Right lobe of liver (tissue), 4 donors: ENCODE measurements around the gene HS6ST2.

Experiments used
- CTCF ChIP-seq, 4 donors: fragments of 200-600 bp in 3 of 4; fragments of 450-650 bp in 1 of 4; IDR thresholded peaks; one replicate each; pipeline versions ENCODE4 v1.5.1 to v1.8.0; 2016 to 2022; ENCODE audit warnings: antibody characterized with exemption in 4 of 4, mild to moderate bottlenecking in 2 of 4
- POLR2A ChIP-seq: fragments of 450-650 bp; IDR thresholded peaks from one replicate; pipeline ENCODE4 v1.6.1; 2017; ENCODE audit warnings: antibody characterized with exemption, mild to moderate bottlenecking
- donor health status: DM: no; HTN: no; CAD: no.
- donor health status: DM: no; HTN: no; CAD: no.
- donor health status: DM: no; HTN: yes; CAD: no.

DNA sequence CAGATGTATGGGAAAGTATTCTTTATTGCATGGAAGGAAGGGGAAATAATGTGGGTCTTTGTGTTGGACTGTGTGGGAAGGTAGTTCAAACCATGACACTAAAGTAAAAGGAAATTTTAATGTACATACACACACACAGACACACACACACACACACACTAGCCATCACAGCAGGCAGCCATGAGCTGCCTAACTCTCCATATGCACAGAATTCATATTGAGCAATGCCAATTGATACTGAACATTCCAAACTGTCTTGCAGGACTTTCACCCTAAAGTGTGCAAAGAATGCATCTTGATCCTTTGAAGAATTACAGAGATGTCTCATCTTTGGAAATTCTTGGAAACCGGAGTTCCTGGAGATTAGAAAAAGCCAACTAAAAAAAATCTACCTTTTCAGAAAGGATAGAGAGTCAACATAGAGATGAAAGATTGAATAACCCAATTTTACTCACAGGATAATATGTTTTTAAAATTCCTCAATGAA lies 349.0 kb downstream of the HS6ST2 start:
- no peak for TF ChIP-seq CTCF (IDR thresholded peaks at IDR 0.05)
- TF ChIP-seq POLR2A = no peak
